H1 (cell line): ENCODE data around the gene UBTD1. TPM values are rescaled to one million over a fixed set of nuclear protein-coding genes. Genes with fewer than 3 reads are reported as not detected.
"Not testable (repeated sequence)": the region's sequence is repeated elsewhere in the genome, so short reads cannot be mapped to it uniquely, and the experiment has no call there.

Experiments
- CTCF ChIA-PET: fragments of 300-600 bp; sonication (Branson Sonifier 250); formaldehyde crosslinking; loops from one replicate; lab custom pipeline; 2021; ENCODE audit not compliant: partially characterized antibody; lab: Charles Lee
- POLR2A ChIA-PET: fragments of 300-600 bp; sonication (Branson Sonifier 250); formaldehyde crosslinking; loops from one replicate; lab custom pipeline; 2021; ENCODE audit warnings: inconsistent platforms; ENCODE audit not compliant: partially characterized antibody; lab: Charles Lee
- DNase-seq, 2 experiments: peaks; one replicate each; pipeline versions ENCODE4 v3.0.0 to v3.0.0-alpha.2; 2010 to 2022; ENCODE audit warnings: low spot score in 2 of 2, low read depth in 1 of 2, mixed read lengths in 1 of 2
- FAIRE-seq: peaks from 2 replicates; lab custom pipeline; 2011; peaks lifted over from hg19 to GRCh38; lab: Jason Lieb, UNC
- H2AFZ ChIP-seq: 2 replicates; pipeline ENCODE4 v1.8.1; 2012; ENCODE audit warnings: low read length, inconsistent platforms
- H2AK5ac ChIP-seq: 2 replicates; pipeline ENCODE4 v1.6.1; 2013; ENCODE audit warnings: low read depth, low read length
- H2BK120ac ChIP-seq: replicated peaks from 2 replicates; pipeline ENCODE3; 2013; ENCODE audit warnings: low read depth, low read length, inconsistent platforms
- H2BK12ac ChIP-seq: 2 replicates; pipeline ENCODE4 v1.6.1; 2013; ENCODE audit warnings: low read depth, low read length
- H2BK15ac ChIP-seq: 2 replicates; pipeline ENCODE4 v1.6.1; 2013; ENCODE audit warnings: low read length
- H2BK20ac ChIP-seq: 2 replicates; pipeline ENCODE4 v1.6.1; 2013; ENCODE audit warnings: low read length
- H2BK5ac ChIP-seq: 2 replicates; pipeline ENCODE4 v1.6.1; 2013; ENCODE audit warnings: low read depth, low read length
- H3K14ac ChIP-seq: 2 replicates; pipeline ENCODE4 v1.6.1; 2013; ENCODE audit warnings: inconsistent platforms; ENCODE audit not compliant: insufficient read length
- H3K18ac ChIP-seq: 2 replicates; pipeline ENCODE4 v1.6.1; 2013; ENCODE audit warnings: low read length; ENCODE audit errors: extremely low read depth
- H3K23ac ChIP-seq: 2 replicates; pipeline ENCODE4 v1.6.1; 2013; ENCODE audit warnings: inconsistent platforms; ENCODE audit not compliant: insufficient read length
- H3K23me2 ChIP-seq: 2 replicates; pipeline ENCODE4 v1.6.1; 2013; ENCODE audit warnings: low read depth, low read length
- H3K27ac ChIP-seq: 2 replicates; pipeline ENCODE4 v1.6.1; 2011; ENCODE audit warnings: low read depth, low read length, inconsistent platforms
- H3K27me3 ChIP-seq, 4 experiments: replicated peaks in 1 of 4; 1 replicate in 1 of 4; 2 replicates in 3 of 4; pipeline versions ENCODE4 v1.6.1 to v1.8.1; 2011 to 2013; ENCODE audit warnings: low read length in 3 of 4, mild to moderate bottlenecking in 3 of 4, inconsistent platforms in 2 of 4, mixed read lengths in 2 of 4, moderate library complexity in 1 of 4; ENCODE audit not compliant: control insufficient read depth in 3 of 4, insufficient read depth in 3 of 4; ENCODE audit errors: extremely low read depth in 1 of 4
- H3K36me3 ChIP-seq, 4 experiments: 2 replicates each; pipeline versions ENCODE4 v1.6.1 to v1.8.1; 2011 to 2013; ENCODE audit warnings: mild to moderate bottlenecking in 4 of 4, low read length in 3 of 4, moderate library complexity in 2 of 4, control low read depth in 1 of 4, inconsistent platforms in 1 of 4; ENCODE audit not compliant: insufficient read depth in 4 of 4, control insufficient read depth in 2 of 4
- H3K4ac ChIP-seq: replicated peaks from 2 replicates; pipeline ENCODE3; 2013; ENCODE audit warnings: low read length, low read depth, mixed read lengths, inconsistent platforms; ENCODE audit not compliant: insufficient read length
- H3K4me1 ChIP-seq, 4 experiments: replicated peaks in 1 of 4; 1 replicate in 1 of 4; 2 replicates in 3 of 4; pipeline versions ENCODE4 v1.6.1 to v1.8.1; 2011 to 2013; ENCODE audit warnings: low read length in 3 of 4, inconsistent platforms in 2 of 4, mixed read lengths in 1 of 4; ENCODE audit not compliant: insufficient read depth in 4 of 4, control insufficient read depth in 3 of 4
- H3K4me2 ChIP-seq, 2 experiments: 2 replicates each; pipeline versions ENCODE4 v1.6.1 to v1.8.1; 2011 to 2013; ENCODE audit warnings: low read depth in 2 of 2, low read length in 2 of 2, control low read depth in 1 of 2, inconsistent platforms in 1 of 2, mild to moderate bottlenecking in 1 of 2; ENCODE audit not compliant: insufficient read depth in 1 of 2
- H3K4me3 ChIP-seq, 4 experiments: fragments of 200-600, 300-600 bp in 1 of 4; sonication (generic), shearing (Covaris generic), sonication (Bioruptor Twin) in 1 of 4; 2 replicates each; pipeline versions ENCODE4 v1.5.1 to v1.8.1; 2011 to 2016; ENCODE audit warnings: low read length in 4 of 4, low read depth in 3 of 4, control low read depth in 2 of 4, inconsistent platforms in 2 of 4, mild to moderate bottlenecking in 2 of 4, mixed read lengths in 1 of 4, moderate library complexity in 1 of 4; ENCODE audit not compliant: insufficient read depth in 2 of 4; ENCODE audit errors: extremely low read depth in 1 of 4
- H3K56ac ChIP-seq: replicated peaks from 2 replicates; pipeline ENCODE3; 2013; ENCODE audit warnings: low read depth, mild to moderate bottlenecking, mixed read lengths, low read length, inconsistent platforms; ENCODE audit not compliant: insufficient read length
- H3K79me1 ChIP-seq: 2 replicates; pipeline ENCODE4 v1.6.1; 2013; ENCODE audit warnings: low read depth, low read length, control low read depth
- H3K79me2 ChIP-seq, 2 experiments: 2 replicates each; pipeline versions ENCODE4 v1.6.1 to v1.8.1; 2012 to 2013; ENCODE audit warnings: low read length in 2 of 2, mild to moderate bottlenecking in 2 of 2, inconsistent platforms in 1 of 2; ENCODE audit not compliant: insufficient read depth in 2 of 2, control insufficient read depth in 1 of 2
- H3K9ac ChIP-seq, 4 experiments: replicated peaks in 1 of 4; 1 replicate in 1 of 4; 2 replicates in 3 of 4; pipeline versions ENCODE4 v1.6.1 to v1.8.1; 2011 to 2013; ENCODE audit warnings: low read depth in 3 of 4, low read length in 3 of 4, control low read depth in 2 of 4, mild to moderate bottlenecking in 2 of 4, moderate library complexity in 2 of 4, inconsistent platforms in 1 of 4; ENCODE audit errors: extremely low read depth in 1 of 4
- H3K9me3 ChIP-seq, 2 experiments: 2 replicates each; pipeline versions ENCODE4 v1.6.1 to v1.8.1; 2012 to 2013; ENCODE audit warnings: mild to moderate bottlenecking in 2 of 2, moderate library complexity in 2 of 2, control low read depth in 1 of 2, inconsistent platforms in 1 of 2, low read depth in 1 of 2, low read length in 1 of 2, mixed read lengths in 1 of 2; ENCODE audit not compliant: insufficient read depth in 2 of 2
- H4K20me1 ChIP-seq, 2 experiments: replicated peaks in 1 of 2; 2 replicates each; pipeline versions ENCODE3 to v1.8.1; 2011 to 2013; ENCODE audit warnings: inconsistent platforms in 2 of 2, low read length in 2 of 2, mild to moderate bottlenecking in 1 of 2; ENCODE audit not compliant: insufficient read depth in 2 of 2, control insufficient read depth in 1 of 2
- H4K5ac ChIP-seq: 2 replicates; pipeline ENCODE4 v1.6.1; 2013; ENCODE audit warnings: low read length, low read depth, mixed read lengths, inconsistent platforms; ENCODE audit not compliant: insufficient read length
- H4K8ac ChIP-seq: 2 replicates; pipeline ENCODE4 v1.8.0; 2013; ENCODE audit warnings: mild to moderate bottlenecking, moderate library complexity, low read length, inconsistent platforms; ENCODE audit not compliant: insufficient read depth; ENCODE audit errors: extremely low read depth
- H4K91ac ChIP-seq: replicated peaks from 2 replicates; pipeline ENCODE3; 2013; ENCODE audit warnings: low read length, mixed read lengths, inconsistent platforms; ENCODE audit not compliant: insufficient read length
- WGBS, 2 experiments: shearing (Covaris generic) in 1 of 2; methylation state at CpG; one replicate each; pipeline versions ENCODE4 v1.1.6 to v1.1.7; 2013 to 2015; ENCODE audit warnings: low lambda C conversion rate in 2 of 2, mixed read lengths in 2 of 2, inconsistent platforms in 1 of 2, low coverage in 1 of 2, missing lambda C conversion rate in 1 of 2; ENCODE audit not compliant: insufficient replicate concordance in 2 of 2, insufficient coverage in 1 of 2, insufficient read length in 1 of 2; ENCODE audit errors: extremely low coverage in 1 of 2, missing lambda C conversion rate in 1 of 2; 5-methylcytosine and 5-hydroxymethylcytosine counted together
- polyA plus RNA-seq, 7 experiments: library from polyadenylated mRNA; depleted of rRNA in 3 of 7; stranded (reverse) in 5 of 7; unstranded in 2 of 7; fragments of >200 nt in 5 of 7; fragments of 200-250 nt in 2 of 7; gene quantifications; 1 replicate in 5 of 7; 2 replicates in 1 of 7; 4 replicates in 1 of 7; pipeline versions ENCODE4 v1.2.1 to v1.2.3, GENCODE V29; 2011 to 2013; ENCODE audit warnings: missing spikeins in 2 of 7, mixed read lengths in 2 of 7
- total RNA-seq: library from RNA; stranded (reverse); fragmentation: NEBNext Ultra II Directional; extraction: Animal tissue kit (Norgen Biotek cat#: 25700); gene quantifications from 2 replicates; pipeline ENCODE4 v1.2.1, GENCODE V29; 2021

UBTD1 gene
- total and polyA plus RNA-seq, 2 of the 8 experiments (the other 6 are each of a cell fraction or from before 2014, with no cell fraction given): 22.3 to 36.2 TPM

DNA sequence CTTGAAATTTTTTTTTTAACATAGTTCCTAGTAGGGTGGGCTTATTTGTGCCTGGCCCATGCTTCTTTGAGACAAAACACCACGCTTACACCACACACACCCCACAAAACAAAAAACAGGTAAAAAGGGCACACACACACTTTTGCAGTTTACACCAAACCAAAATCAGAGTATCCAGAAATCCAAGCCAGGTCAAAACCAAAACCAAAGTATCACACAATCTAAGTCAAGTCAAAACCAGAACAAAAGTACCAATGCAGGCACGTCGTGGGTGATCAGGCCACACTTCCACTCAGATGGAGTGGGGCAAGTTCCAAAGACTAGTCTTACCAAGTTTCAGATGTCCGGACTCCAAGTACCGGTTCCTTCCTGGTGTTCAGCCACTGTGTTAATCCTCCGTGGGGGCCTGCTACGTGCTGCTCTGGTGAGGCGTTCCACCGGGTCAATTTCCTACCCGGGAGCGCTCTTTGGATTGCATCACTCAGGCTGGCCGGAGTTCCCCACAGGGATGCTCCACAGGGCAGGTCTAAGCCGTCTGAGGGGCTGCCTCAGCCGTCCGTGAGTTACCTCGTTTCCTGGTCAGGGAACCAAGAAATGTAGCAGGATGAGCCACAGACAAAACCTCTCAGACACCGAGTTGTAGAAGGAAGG lies 62.1 kb downstream of the UBTD1 start:
- H4K5ac ChIP-seq, H2BK20ac ChIP-seq, H3K9me3 ChIP-seq, H3K27me3 ChIP-seq, H2BK5ac ChIP-seq, H3K4me1 ChIP-seq, H3K18ac ChIP-seq, H3K36me3 ChIP-seq, H3K23ac ChIP-seq, H3K4me2 ChIP-seq, H4K20me1 ChIP-seq, H3K27ac ChIP-seq, H3K9ac ChIP-seq, H3K4me3 ChIP-seq, H2AFZ ChIP-seq, H3K14ac ChIP-seq, H3K79me2 ChIP-seq, H2BK15ac ChIP-seq, H2BK12ac ChIP-seq, H3K23me2 ChIP-seq, H4K91ac ChIP-seq, H3K56ac ChIP-seq, POLR2A ChIA-PET, H3K4ac ChIP-seq, H2AK5ac ChIP-seq, H4K8ac ChIP-seq, DNase-seq, H3K79me1 ChIP-seq, H2BK120ac ChIP-seq, FAIRE-seq: not testable (repeated sequence)
- 93% methylated on average over 17 of the region's 17 CpGs; no CpG with 5 or more reads in 1 of the 2 experiments for WGBS, 2 experiments
- CTCF ChIA-PET: interaction anchor here (14.6 kb wide), 1 partner anchor 12 kb away, joined by 169 read pairs; the partner anchor contains the start of gene ANKRD2
